GM12801 (cell line): Measurements from ENCODE around the gene PROM1.

Experiments
- TF ChIP-seq, protein P1 (sequence below): IDR thresholded peaks from one replicate; pipeline ENCODE4 v1.5.1; 2011; ENCODE audit warnings: control low read depth; ENCODE audit not compliant: insufficient read length; ENCODE audit errors: extremely low read depth

Gene PROM1

DNA sequence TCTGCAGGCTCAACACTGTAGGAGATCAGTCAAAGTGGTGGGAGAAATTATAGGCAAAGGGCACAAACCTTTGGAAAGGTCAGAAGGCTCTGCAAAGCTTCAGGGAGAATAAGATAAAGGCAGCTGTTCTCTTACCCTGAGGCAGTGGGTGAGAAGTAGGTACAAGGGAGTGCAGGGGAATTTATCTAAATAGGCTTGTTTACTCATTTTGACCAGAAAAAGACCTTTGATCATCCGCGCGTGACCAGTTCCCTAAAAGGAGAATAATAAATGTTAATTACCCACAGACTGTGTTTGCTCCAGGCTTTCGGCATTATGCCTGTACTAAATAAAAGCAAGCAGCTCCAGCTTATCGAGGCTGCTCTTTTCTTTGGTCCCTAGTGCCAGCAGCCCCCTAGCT lies 130.2 kb downstream of the PROM1 start:
- TF ChIP-seq, protein P1, sequence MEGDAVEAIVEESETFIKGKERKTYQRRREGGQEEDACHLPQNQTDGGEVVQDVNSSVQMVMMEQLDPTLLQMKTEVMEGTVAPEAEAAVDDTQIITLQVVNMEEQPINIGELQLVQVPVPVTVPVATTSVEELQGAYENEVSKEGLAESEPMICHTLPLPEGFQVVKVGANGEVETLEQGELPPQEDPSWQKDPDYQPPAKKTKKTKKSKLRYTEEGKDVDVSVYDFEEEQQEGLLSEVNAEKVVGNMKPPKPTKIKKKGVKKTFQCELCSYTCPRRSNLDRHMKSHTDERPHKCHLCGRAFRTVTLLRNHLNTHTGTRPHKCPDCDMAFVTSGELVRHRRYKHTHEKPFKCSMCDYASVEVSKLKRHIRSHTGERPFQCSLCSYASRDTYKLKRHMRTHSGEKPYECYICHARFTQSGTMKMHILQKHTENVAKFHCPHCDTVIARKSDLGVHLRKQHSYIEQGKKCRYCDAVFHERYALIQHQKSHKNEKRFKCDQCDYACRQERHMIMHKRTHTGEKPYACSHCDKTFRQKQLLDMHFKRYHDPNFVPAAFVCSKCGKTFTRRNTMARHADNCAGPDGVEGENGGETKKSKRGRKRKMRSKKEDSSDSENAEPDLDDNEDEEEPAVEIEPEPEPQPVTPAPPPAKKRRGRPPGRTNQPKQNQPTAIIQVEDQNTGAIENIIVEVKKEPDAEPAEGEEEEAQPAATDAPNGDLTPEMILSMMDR: no peak

DNA sequence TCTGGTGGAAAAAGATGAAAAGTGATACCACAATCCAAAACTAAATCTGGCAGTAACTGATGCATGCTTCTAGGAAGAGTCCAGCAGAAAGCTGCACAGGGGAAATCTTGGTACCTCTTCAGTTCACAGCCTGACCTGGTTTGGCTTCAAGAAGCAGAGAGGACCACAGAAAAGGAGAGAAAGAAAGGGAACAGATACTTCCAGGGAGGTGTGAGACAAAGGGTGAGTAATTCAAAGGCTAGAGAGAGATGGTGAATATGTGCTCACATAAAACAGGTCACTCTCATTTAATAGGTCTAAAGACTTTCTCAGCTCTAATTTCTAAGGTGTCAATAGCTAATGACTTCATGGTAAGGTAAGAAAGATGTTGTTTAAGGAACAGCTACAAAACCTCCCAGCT lies 132.0 kb downstream of the PROM1 start:
- TF ChIP-seq, protein P1: no peak

DNA sequence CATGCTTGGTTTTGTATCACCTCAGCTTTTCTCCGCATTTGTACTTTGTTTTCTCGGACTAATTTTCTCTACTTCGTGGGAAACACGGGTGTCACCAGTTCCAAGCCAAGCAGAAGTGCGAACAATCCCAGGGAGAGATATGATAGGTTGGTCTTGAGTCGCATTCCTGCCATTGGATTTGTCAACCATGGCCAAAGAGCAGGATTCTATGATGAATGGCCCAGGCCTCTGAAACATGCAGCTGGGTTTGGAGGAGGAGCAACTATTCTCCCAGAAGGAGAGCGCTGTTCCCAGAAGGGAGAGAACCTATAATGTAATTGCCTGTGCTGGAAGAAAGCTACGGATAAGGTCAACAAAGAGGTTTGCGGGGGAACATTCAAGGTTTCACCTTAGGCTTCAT lies 135.0 kb downstream of the PROM1 start:
- TF ChIP-seq, protein P1: no peak

DNA sequence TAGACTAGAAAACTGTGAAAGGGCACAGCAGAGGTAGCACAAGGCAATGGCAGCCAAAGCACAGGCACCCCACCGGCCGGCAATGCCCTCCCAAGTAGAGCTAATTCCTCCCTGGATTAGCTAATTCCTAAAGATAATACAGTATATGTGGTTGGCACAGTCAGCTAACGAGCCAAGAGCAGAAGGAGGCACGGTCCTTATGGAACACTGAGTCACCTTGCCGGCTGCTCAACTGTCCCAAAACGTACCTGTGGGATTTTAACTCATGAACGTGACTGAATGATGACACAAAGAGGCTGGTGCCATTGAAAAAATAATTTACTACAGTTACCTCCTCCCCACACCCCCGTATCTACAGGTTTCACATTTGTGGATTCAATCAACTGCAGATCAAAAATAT lies 136.1 kb downstream of the PROM1 start:
- TF ChIP-seq, protein P1: no peak

DNA sequence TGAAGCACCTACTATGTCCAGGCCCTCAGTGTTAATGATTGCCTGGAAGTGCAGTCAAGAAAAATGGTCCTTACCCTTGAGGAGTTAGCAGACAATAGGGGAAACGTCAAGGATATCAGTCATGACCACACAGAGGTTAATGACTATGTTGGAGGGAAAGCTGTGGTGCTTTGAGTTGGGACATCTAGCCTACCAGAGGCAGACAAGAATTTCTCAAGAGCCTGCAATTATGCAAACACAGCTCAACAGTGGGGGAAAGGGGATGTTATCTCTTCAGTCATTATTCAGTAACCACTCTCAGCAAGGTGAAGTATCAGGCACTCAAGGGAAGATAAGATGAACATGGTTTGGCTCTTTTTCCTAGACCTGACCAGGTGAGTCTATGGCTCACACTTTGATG lies 138.3 kb downstream of the PROM1 start:
- TF ChIP-seq, protein P1: no peak

DNA sequence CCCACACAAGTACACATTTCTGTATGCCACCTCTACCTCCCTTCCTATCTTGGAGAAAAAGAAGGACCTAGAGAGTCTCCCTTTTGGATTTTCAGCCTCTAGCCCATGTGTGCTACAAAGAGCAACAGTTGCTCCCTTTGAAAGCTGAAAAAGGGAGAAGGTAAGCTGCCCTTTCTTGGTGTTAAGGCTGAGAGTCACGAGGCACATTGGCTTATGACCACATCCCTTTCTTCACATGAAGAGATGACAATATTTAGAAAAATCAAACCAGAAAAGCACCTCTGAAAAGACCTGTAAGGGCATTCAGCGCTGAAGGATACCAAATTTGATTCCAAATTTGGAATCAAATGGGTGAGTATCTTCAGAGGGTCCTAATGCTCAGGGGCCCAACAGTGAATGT lies 138.9 kb downstream of the PROM1 start:
- TF ChIP-seq, protein P1: no peak

DNA sequence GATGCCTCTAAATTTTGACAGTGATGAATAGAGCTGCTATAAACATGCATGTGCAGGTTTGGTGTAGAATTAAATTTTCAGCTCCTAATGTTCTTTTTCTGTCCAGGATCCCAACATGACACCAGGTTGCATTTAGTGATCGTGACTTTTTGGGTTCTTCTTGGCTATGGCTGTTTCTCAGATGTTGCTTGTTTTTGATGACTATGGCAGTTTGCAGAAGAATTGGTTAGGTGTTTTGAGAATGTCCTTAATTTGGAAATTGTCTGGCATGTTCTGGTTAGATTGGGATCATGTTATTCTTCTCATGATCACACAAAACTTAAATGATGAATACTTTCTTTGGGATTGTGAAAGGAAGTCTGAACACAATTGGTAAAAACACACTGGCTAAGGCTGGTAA lies 141.5 kb downstream of the PROM1 start:
- TF ChIP-seq, protein P1: no peak

DNA sequence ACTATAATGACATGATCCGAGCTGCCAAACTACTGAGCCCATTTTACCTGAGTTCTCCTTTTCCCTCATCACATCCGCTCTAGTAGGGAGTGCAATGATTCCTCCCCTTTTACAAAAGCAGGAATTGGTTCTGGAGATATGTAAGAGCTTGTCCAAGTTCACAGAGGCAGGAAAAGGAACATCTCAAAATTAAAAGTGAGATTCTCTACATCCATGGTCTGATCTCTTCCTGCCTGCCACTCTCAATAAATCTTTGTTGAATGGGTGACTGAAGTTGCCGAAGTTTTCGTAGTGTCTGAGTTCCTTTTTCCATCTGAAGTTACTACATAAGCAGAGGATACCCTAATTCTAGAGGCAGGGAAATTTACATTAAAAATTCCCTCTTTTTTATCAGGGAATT lies 145.2 kb downstream of the PROM1 start, which contains the start of gene FGFBP1:
FGFBP1 (minus strand) TSS at position 101 of the 400 bp plus-strand sequence. CDS start 2,108 bp downstream, outside the sequence.
- TF ChIP-seq, protein P1: no peak
